Lower lobe of right lung (tissue), 2 donors: ENCODE results near the gene SVIP. TPM values are rescaled to one million over a fixed set of nuclear protein-coding genes. Genes with fewer than 3 reads are reported as not detected.

ENCODE experiments used
- ATAC-seq, 2 donors: fragments of 200-7000 bp; cut with Tn5 transposase; one replicate each; pipeline ENCODE4 v1.9.1; 2020 to 2022; ENCODE audit warnings: mild to moderate bottlenecking in 2 of 2, moderate library complexity in 2 of 2
- DNase-seq: peaks from one replicate; pipeline ENCODE4 v3.0.0-alpha.2; 2020
- H3K27ac ChIP-seq: fragments of 200-600 bp; one replicate; pipeline ENCODE4 v1.8.0; 2022
- H3K27me3 ChIP-seq: fragments of 200-600 bp; one replicate; pipeline ENCODE4 v1.8.0; 2022; ENCODE audit warnings: low read depth
- H3K36me3 ChIP-seq: fragments of 200-600 bp; one replicate; pipeline ENCODE4 v1.8.0; 2022; ENCODE audit warnings: mild to moderate bottlenecking
- H3K4me1 ChIP-seq: fragments of 200-600 bp; one replicate; pipeline ENCODE4 v1.8.0; 2022
- H3K4me3 ChIP-seq: fragments of 200-600 bp; one replicate; pipeline ENCODE4 v1.8.0; 2022; ENCODE audit warnings: mild to moderate bottlenecking
- H3K9me3 ChIP-seq: fragments of 200-600 bp; one replicate; pipeline ENCODE4 v1.8.0; 2022
- intact Hi-C: fragments of 100-400 bp; cut with DNase I; formaldehyde crosslinking; loops from one replicate; pipeline ENCODE4 v1.11.0; 2022
- total RNA-seq: library from RNA; stranded (reverse); fragmentation: NEBNext Ultra II Directional; extraction: Animal tissue kit (Norgen Biotek cat#: 25700); gene quantifications from one replicate; pipeline ENCODE4 v1.2.1, GENCODE V29; 2021
- TF ChIP-seq, protein P1 (sequence below): fragments of 200-600 bp; IDR thresholded peaks from one replicate; pipeline ENCODE4 v1.8.0; 2022; ENCODE audit warnings: antibody characterized with exemption, mild to moderate bottlenecking
- donor health status: DM: no; HTN: yes; CAD: no; lungs with severe emphysema.

Gene SVIP
- total RNA-seq, 1 donor from 2014 or later, result 27.1 TPM

GRCh38 chr11:22797047-22797446, 32.6 kb downstream of the SVIP start:
- ATAC-seq, result no peak
- H3K4me1 ChIP-seq, result no peaks in the 10 kb centered on the region
- H3K9me3 ChIP-seq, result no peaks in the 10 kb centered on the region
- DNase-seq, result no peak
- TF ChIP-seq, protein P1, sequence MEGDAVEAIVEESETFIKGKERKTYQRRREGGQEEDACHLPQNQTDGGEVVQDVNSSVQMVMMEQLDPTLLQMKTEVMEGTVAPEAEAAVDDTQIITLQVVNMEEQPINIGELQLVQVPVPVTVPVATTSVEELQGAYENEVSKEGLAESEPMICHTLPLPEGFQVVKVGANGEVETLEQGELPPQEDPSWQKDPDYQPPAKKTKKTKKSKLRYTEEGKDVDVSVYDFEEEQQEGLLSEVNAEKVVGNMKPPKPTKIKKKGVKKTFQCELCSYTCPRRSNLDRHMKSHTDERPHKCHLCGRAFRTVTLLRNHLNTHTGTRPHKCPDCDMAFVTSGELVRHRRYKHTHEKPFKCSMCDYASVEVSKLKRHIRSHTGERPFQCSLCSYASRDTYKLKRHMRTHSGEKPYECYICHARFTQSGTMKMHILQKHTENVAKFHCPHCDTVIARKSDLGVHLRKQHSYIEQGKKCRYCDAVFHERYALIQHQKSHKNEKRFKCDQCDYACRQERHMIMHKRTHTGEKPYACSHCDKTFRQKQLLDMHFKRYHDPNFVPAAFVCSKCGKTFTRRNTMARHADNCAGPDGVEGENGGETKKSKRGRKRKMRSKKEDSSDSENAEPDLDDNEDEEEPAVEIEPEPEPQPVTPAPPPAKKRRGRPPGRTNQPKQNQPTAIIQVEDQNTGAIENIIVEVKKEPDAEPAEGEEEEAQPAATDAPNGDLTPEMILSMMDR, result no peak
- no peaks in the 10 kb centered on the region for H3K36me3 ChIP-seq
- H3K27me3 ChIP-seq, result no peaks in the 10 kb centered on the region
- no peak overlapping the region for H3K27ac ChIP-seq
- no peak overlapping the region for H3K4me3 ChIP-seq
- intact Hi-C loops, result no loop called here

GRCh38 chr11:22795914-22796313, 33.7 kb downstream of the SVIP start:
- Histone ChIP-seq H3K4me3 (no peak overlapping the region), H3K36me3 (no peaks in the 10 kb centered on the region), H3K27ac (no peak overlapping the region), H3K9me3 (no peaks in the 10 kb centered on the region), H3K4me1 (no peaks in the 10 kb centered on the region), H3K27me3 (no peaks in the 10 kb centered on the region)
- TF ChIP-seq, protein P1, result no peak
- DNase-seq (no peak), ATAC-seq (no peak)
- intact Hi-C loops, result no loop called here

DNA sequence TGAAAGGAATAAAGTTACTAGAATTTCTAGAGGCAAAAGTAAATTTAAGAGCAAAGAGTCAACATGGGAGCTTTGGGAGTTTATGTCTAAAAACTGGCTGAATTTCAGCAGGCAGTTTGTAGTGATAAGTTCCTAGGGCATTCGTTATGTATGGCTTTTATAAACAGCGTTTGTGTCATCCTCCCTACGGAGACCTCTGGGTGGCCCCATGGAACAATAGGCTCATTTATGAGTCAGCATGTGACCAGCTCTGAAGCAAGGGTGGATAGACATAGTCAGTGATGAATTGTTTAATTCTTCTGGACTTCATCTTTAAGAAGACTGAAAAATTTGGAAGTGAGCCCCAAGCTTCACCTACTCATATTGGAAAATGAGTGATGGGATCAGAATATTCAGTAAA, 37.1 kb downstream of the SVIP start:
- no peaks in the 10 kb centered on the region for H3K36me3 ChIP-seq
- no peak for DNase-seq
- H3K4me1 ChIP-seq, result no peaks in the 10 kb centered on the region
- TF ChIP-seq, protein P1, result no peak
- H3K9me3 ChIP-seq, result no peaks in the 10 kb centered on the region
- H3K27me3 ChIP-seq, result no peaks in the 10 kb centered on the region
- no peak for ATAC-seq
- no peak overlapping the region for H3K4me3 ChIP-seq
- intact Hi-C loops, result no loop called here
- H3K27ac ChIP-seq, result no peak overlapping the region

GRCh38 chr11:22787551-22788162, 41.9 kb downstream of the SVIP start:
- intact Hi-C loops, result loop anchor here (5.0 kb wide), 1 partner anchor 455 kb away; no protein-coding TSS in a partner anchor
- H3K4me3 ChIP-seq, result no peak overlapping the region
- no peak for DNase-seq
- no peaks in the 10 kb centered on the region for H3K9me3 ChIP-seq
- H3K36me3 ChIP-seq, result no peaks in the 10 kb centered on the region
- no peaks in the 10 kb centered on the region for H3K4me1 ChIP-seq
- H3K27ac ChIP-seq, result no peak overlapping the region
- no peaks in the 10 kb centered on the region for H3K27me3 ChIP-seq
- TF ChIP-seq, protein P1, result peak; percentile 70
- peak in 1 of 2 donors; percentile 56 for ATAC-seq

GRCh38 chr11:22787055-22787454, 42.5 kb downstream of the SVIP start:
- H3K36me3 ChIP-seq, result no peaks in the 10 kb centered on the region
- no peaks in the 10 kb centered on the region for H3K27me3 ChIP-seq
- DNase-seq, result no peak
- ATAC-seq, result no peak
- intact Hi-C loops, result loop anchor here (5.0 kb wide), 1 partner anchor 455 kb away; no protein-coding TSS in a partner anchor
- no peak overlapping the region for H3K27ac ChIP-seq
- H3K4me3 ChIP-seq, result no peak overlapping the region
- TF ChIP-seq, protein P1, result no peak
- no peaks in the 10 kb centered on the region for H3K9me3 ChIP-seq
- no peaks in the 10 kb centered on the region for H3K4me1 ChIP-seq
